Measurements from ENCODE around the gene TMUB1.

- TF ChIP-seq EZH2phosphoT487 (IDR thresholded peaks at IDR 0.05; ENCODE audit: low read length) (no peak), EZH2 (optimal IDR thresholded peaks at IDR 0.05; ENCODE audit: low read depth, low read length) (no peak), CTCF (IDR thresholded peaks at IDR 0.05; ENCODE audit: low read length) (no peak)
These were observed 2.0 kb upstream of the TMUB1 start for GRCh38 chr7:151085329-151085690.

Measured in MM.1S (cell line).